B cell (primary cell): Measurements from ENCODE around the gene PREB.

Source experiments
- CTCF ChIP-seq: fragments of 200-600 bp; IDR thresholded peaks from one replicate; pipeline ENCODE4 v1.8.0; 2022; ENCODE audit warnings: antibody characterized with exemption, mild to moderate bottlenecking
- EZH2 ChIP-seq: IDR thresholded peaks from 2 replicates; pipeline ENCODE4 v1.6.1; 2012; ENCODE audit warnings: borderline replicate concordance, low read depth, mild to moderate bottlenecking, moderate library complexity, low read length; ENCODE audit not compliant: insufficient read depth, poor library complexity, severe bottlenecking

GRCh38 chr2:27109083-27109482 is 25.4 kb downstream of the PREB start:
- TF ChIP-seq EZH2 (no peak), CTCF (no peak)
